ENCODE results near the gene PFDN1. TPM values are rescaled to one million over a fixed set of nuclear protein-coding genes. Genes with fewer than 3 reads are reported as not detected.
A peak's percentile ranks its signal among the peaks of the same experiment; 100 is the strongest.

The PFDN1 gene
- total and polyA plus RNA-seq, 9 of the 15 experiments (the other 6 are each of a cell fraction or from before 2014, with no cell fraction given): 45.5 to 215 (median 78.0) TPM

- TF ChIP-seq MYBL2 (IDR thresholded peaks at IDR 0.05; ENCODE audit: low read depth) (no peak), MYBL2 (CRISPR knock-in tag; IDR thresholded peaks at IDR 0.05; ENCODE audit: borderline replicate concordance) (no peak), ZNF395 (CRISPR knock-in tag; IDR thresholded peaks at IDR 0.05) (no peak), THRB (CRISPR knock-in tag; conservative IDR thresholded peaks at IDR 0.05) (no peak), FOXA3 (CRISPR knock-in tag; conservative IDR thresholded peaks at IDR 0.05 in 1 of 2, IDR thresholded peaks at IDR 0.05 in 1 of 2) (no peak), CEBPZ (IDR thresholded peaks at IDR 0.05; ENCODE audit: borderline replicate concordance, low read depth, low read length) (no peak), ZNF121 (CRISPR knock-in tag; conservative IDR thresholded peaks at IDR 0.05) (no peak), NFIX (CRISPR knock-in tag; IDR thresholded peaks at IDR 0.05; ENCODE audit: low read depth) (no peak), ZNF134 (CRISPR knock-in tag; conservative IDR thresholded peaks at IDR 0.05) (peak; percentile 100), HNRNPH1 (optimal IDR thresholded peaks at IDR 0.05; ENCODE audit: low read depth, low read length) (no peak), RBM17 (IDR thresholded peaks at IDR 0.05; ENCODE audit: borderline replicate concordance, low read depth, low read length) (no peak), RREB1 (CRISPR knock-in tag; IDR thresholded peaks at IDR 0.05) (no peak), ARNT (IDR thresholded peaks at IDR 0.05) (peak in 1 of 2 experiments; percentile 74; a peak in 2 of 4 replicates), PTBP1 (IDR thresholded peaks at IDR 0.05; ENCODE audit: low read depth, low read length) (no peak)
Observed at GRCh38 chr5:140302786-140303639, at the start of gene PFDN1 (continued).

Data from K562 (cell line).